ENCODE results near the gene GRIK4.

The GRIK4 gene

DNA sequence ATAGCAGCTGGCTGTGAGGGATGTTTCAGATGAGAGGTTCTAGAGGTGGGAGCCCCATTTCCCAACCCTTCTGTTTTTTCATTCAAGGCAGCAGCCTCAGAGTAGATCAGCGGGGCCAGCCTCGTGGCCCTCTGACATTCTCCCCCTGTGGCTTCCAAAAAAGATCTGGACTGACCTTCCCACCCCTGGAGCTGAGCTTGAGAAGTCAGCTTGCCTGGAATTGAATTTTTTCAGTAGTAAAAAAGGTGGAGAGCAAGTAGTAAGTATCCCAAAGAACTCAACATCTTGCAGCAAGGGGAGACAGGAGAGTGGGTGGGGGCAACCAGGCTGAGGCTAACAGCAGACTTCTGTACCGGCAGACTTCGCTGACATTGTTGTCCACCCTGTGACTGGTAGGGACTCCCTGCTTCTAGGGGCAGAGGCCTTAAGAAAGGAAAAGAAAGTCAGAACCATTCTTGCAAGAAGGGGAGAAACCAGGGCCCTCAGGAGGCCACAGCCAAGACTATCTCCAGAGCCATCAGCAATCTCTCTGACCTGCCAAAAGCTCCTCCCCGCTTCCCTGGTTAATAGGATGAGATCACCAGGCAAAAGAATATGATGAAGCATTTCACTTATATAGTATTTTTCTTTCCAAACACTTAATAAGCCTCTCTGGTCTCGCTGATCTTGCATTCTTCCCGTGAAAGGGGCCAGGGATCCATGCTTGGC is 2.0 kb upstream of the GRIK4 start:
- DNase-seq = no peak

DNA sequence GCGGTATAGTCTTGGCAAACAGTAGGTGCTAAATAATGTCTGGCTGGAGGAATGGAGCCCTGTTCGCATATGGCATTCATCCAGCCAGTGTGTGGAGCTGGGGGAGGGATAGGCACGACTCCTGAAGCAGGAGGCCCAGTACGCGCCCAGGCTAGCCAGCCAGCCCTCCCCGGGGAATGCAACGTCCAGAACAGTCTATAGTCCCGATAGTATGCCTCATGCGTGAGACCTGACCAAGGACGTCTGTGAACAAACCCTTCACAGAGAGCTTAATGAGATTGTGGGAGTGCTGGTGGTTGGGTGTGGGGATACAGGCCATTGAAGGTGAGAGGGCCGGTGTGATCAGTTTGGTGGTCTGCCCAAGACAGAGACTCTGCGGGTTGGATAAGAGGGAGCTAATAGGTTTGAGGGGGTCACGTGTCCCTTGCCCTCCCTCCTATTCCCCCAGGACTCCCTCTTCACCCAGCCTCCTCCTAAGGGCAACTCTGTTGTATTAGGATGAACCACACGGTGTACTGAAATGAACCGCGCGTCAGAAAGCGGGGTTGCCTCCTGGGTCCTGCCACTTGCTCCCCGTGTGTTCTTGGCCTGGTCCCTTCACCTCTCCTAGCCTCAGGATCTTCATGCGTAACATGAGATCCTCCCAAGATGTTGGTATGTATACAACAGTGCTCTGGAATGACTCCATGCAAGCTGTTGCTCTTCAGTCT is 987 bp upstream of the GRIK4 start:
- no peak for DNase-seq

DNA sequence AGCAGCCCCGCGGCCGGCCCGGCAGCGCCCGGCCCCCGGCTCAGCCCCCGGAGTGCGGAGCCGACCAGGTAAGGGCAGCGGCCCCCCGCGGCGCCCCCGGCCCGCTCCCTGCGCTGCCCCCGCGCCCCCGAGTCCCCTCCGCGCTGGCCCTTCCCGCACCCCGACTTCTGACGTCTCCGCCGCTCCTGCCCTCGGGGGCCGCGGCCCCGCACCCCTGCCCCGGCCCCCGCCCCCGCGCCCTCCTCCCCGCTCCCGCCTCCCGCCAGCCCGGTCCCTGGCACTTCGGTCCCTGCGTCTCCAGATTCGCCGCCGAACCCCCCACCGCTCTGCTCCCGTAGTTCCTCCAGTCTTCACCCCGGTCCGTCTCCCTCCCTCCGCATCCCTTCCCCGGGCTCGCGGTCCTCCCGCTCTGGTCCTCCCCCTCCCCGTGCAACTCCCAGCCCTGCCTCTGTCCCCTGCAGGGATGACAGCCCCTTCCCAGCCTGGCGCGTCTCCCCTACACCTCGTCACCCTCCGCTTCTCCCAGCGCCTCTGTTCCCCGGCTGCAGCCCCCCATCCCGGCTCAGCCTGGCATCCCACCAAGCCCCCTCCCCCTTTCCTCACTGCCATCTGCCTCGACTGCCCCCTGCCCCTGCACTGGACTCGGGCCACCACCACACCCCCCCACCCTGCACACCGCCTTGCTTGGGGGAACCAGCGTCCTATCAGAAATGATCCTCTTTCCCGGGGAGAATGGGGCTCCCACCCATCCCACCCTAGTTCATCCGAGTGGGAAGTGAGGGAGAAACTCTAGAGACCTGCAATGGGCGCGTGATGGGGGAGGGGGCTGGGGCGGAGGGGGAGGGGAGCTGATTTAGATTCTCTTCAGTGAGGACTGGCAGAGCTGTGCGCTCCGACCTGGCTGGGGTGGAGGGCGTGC is 531 bp downstream of the GRIK4 start:
- DNase-seq = no peak

DNA sequence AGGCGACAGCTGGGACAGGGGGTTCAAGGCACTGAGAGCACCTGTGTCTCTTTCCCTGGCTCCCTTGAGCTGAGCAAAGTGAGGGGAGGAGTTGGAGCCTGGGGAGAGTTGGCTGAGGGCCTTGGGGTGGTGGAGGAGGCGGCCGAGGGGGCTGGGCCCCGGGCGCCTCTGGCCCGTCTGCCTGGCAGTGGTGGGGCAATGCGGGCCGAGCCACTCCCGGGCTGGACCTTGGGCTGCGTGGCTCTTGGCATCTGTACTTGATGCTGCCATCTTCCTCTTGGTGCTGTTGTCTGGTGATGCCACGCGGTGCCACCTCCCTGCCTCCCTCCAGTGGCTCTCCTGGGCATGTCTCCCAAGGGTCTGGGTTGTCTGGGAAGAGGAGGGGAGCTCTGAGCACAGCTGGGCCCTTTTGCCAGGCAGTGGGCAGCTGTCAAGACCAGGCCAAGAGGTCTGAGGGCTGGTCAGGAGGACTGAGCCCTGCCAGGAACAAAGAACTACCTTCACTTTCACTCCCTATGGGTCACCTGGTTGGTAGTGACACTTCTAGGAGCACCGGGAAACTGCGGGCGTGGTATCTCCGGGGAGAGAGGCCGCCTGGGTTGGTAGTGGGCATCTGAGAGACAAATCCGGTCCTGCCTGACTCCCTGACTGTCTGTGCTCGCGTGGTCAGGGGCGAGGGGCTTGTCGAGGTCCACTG is 1.3 kb downstream of the GRIK4 start:
- DNase-seq = no peak

DNA sequence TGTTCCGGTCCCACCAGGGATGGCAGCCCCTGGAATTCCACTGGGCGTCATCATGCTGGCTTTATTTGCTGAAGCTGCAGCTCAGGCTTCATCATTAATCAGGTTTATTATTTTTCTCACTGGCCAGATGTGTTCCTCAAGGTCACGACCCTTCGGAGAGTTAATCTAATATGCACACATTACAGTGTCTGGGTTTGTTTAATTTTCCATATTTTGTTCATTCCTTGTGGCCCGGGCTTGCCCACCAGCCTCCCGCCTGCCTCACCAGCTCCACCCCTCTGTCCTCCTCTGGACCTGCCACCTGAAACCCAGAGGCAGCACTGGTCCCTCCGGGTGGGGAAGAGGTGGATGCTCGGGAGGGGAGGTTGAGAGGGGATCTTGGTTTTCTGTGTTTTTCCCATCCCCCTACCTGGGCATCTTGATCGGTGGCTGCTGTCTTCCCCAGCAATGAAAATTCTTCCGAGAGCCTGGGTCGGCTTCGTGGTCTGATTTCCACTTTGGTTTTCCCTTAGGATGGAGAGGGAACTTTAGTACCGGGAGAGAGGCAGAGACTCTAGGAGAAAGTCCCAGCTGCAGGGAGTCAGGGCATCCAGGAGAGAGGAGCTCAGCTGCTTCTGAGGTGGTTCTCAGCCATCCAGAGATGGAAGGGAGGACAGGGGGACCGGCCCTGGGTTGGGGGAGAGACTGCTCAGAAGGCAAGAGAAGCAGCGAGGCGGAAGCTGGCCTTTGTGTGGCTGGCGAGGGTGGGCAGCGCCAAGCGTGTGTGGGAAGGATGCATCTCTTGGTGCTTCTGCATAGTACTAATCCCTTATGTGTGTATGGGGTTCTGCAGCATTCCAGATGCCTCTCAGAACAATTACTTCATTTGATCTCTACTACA is 2.1 kb downstream of the GRIK4 start:
- DNase-seq = no peak

DNA sequence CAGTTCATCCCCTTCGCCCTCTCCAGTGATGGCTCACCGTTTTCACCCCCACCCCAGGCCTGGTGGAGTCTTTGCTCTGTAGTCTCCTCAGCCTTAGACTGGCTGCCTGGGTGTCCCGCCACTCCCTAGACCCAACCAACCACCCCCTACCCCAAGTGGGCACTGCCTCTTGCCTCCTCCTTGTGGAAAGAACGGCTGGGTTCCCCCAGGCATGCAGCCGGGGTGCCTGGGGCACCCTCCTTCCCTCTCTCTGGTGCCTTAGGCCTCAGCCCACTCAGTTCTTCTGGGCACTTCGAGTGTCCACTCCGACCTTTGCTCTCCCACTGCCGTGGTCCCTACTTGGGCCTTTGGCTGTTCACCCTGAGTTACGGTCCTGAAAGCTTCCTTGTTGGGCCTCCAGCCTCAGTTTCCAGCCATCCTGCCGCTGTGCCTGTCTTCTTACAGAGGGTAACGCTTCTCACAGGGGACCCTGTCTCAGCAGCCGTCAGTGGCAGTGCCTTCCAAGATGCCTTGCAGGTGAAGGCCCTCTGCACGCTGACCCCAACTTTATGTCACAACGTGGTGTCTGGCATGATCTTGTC is 3.1 kb downstream of the GRIK4 start:
- no peak for DNase-seq

DNA sequence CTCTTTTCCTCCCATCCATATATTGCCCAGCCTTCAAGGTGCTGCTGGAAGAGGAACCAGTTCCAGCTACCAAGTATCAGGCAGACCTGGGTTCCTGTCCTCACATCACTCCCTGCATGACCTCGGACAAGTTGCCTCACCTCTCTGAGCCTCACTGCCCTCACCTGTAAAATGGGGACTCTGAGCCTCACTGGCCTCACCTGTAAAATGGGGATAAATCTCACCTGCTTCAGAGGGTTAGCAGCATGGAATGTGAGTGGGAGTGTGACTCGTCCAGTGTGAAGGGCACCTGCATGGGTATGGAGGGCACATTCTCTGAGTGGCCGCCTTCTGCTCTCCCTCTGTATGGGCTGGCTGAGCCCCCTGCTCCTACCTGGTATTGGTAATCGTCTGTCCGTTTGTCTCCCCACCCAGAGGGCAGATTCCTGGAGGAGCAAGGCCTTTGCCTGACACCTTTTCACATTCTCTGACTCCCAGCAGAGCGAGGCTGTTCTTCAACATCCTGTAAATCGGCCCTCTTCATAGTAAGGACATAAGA is 3.7 kb downstream of the GRIK4 start:
- no peak for DNase-seq

DNA sequence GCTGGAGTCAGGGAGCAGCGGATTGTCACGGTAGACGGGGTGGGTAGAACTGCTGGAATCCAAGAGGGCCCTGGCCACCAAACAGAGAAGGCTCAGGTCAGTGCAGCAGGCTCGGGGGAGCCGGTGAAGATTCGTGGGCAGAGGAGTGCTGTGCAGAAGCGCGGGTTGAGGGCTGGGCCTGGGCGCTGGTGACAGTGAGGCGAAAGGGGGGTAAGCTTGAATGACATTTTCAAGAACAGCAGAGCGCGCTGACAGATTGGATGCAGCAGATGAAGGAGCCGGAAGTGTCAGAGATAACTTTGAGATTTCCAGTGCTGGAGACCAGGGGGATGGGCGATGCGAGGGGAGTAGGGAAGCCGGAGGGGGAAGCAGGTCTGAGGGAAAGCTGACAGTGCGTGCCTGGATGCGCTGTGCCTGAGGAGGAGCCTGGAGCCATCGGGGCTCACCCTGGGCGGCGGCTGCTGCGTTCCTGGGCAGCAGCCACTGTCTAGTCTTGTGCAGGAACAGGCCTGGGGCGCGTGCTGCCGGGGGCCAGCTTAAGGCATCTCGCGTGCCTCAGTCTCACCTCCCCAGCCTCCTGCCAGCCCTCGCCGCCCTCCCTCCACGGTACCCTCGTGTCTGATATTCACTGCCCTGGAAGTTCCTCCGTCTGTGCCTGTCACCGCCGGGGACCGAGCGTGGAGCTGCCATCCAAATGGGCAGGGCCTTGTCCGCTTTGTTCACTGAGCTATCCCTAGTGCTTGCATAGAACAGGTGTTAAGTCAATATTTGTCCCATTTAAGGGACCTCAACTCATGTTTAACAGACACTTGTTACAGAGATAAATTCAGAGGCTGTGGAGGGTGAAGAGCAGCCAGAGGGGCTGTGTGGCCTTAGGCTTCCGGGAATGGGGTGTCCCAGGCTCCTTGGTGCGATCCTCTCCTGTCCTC is 5.2 kb downstream of the GRIK4 start:
- DNase-seq = no peak

DNA sequence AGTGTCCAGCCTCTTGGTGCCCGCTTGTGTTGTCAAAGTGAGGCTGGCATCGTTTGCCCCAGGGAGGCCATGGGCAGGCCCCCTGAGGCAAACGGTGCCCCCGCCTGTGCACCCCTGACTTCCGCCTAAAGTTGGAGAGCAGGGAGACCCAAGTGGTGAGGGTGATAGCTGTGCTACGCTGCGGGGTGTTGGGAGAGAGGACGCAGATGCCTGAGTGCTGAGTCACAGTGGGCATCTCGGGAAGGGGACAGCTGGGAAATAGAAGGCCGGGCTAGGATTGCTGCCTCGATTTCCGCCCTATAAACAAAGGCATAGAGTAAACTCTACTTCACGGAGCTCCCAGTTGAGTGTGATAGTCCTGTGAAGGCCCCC is 5.8 kb downstream of the GRIK4 start:
- DNase-seq = no peak

DNA sequence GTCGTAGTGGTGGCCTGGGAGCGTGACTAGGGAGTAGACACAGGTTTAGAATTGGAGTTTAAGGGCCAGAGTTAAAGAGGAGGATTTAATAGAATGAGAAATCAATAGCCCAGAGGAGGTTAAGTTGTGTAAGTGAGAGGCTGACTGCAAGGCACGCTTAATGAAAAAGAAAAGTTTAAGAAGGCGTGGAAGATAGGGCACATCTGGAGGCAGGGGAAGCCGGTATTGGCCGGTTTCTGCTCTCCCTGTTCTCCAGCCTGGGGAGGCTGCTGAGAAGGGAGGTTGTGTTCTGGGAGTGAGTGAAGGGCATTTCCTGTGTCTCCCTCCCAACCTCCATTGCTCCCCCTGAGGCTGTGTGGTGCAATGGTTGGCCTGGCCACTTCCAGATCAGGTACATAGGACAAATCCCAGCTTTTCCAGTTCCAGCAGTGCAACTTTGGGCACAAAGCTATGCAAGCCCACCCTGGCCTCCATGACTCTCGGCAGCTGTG is 6.3 kb downstream of the GRIK4 start:
- no peak for DNase-seq

DNA sequence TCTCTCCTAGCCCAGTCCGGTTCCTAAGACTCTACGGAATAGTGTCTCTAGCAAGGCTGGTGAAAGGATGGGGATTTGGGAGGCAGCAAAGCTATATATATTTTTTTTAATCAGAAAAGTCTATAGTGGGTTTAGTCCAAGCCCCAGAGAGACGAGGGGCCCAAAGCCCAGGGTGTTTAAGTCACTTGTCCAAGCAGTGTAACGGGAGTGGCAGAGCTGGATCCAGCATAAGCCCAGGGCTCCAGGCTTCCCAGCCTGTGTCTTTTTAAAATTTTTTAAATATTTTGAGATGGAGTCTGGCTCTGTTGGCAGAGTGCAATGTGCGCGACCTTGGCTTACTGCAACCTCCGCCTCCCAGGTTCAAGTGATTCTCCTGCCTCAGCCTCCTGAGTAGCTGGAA is 6.8 kb downstream of the GRIK4 start:
- DNase-seq = no peak

DNA sequence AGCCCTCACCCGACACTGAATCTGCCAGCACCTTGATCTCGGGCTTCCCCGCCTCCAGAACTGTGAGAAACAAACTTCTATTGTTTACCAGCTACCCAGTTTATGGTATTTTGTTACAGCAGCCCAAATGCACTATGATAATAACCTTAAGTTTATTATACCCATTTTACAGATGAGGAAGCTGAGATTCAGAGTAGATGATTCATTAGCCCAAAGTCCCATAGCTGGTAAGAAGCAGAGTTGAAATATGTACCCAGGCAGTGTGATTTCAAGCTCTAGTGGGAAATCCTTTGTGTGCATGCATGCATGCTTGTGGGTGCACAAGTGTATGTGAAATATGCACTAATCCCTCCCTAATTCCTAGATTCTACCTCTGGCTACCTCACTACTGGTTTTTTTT is 7.9 kb downstream of the GRIK4 start:
- DNase-seq = no peak

DNA sequence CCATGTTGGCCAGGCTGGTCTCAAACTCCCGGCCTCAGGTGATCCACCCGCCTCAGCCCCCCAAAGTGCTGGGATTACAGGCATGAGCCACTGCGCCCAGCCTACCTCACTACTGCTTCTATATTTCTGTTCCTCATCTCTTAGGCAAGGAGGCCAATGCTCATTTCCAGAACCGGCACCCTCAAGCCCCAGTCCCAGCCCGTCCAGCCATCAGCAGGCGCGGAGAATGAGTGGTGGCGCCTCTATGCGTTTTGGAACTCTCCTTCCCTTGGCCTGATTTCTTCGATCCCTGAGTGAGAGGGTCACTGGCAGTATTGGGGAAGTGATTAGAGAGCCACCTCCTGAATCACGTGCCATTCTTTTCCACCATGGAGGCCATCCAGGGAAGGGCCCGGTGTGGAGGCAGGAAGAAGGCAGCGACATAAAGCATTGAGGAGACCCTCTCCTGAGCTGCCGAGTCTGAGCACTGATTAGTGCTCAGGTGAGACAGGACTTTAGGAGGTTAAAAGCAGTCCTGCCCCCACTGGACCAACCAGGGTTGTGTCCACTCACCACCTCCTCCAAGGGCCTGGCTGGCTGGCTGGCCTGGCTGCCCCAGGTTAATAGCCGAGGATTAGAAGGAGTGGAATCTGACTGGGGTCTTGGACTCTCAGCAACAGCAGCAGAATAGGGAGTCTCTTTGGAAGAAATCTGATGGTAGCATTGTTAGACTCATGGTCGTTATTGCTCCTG is 8.7 kb downstream of the GRIK4 start:
- DNase-seq = no peak

DNA sequence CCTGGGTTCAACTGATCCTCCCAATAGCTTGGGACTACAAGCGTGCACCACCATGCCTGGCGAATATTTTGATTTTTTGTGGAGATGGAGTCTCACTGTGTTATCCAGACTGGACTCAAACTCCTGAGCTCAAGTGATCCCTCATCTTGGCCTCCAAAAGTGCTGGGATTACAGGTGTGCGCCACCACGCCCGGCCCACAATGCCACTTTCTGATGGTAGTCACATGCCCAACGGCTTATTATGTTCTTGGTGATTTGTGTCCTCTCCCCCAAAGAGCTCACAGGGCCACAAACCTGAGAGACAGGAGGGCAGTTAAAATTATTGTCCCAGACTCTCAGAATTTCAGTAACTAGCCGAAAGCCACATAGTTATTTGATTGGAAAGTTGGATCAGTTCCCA is 9.6 kb downstream of the GRIK4 start:
- no peak for DNase-seq

DNA sequence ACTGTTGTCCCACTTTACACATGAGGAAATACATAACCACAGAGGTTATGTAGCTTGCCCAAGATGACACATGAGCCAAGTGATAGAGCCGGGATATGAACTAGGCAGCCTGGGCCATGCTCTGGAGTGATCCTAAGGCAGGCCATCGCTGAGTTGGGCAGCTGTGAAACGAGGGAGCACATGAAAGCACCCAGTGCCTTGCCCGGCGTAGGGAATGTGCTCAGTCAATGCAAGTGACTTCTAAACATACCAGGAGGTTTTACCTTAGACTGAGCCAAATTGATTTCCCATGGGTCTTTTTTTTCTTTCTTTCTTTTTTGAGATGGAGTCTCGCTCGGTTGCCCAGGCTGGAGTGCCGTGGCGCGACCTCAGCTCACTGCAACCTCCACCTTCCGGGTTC is 10.5 kb downstream of the GRIK4 start:
- DNase-seq = no peak

DNA sequence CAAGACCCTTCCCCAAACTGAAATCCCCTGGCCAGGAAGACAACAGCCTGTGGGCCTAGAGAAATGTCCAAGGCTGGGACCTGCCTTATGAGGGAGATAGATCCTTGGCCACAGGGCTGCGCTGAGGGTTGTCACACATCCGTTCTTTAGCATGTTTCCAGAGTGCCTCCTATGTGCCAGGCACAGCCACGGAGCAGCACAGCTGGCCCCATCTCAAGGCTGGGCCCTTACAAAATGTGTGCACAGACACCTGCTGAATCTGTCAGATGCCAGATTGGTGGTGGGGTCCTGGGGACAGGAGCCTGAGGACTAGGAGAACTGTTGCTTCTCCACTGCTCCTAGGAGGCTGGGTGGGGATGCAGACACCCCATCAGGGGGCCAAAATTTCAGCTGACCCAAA is 11.2 kb downstream of the GRIK4 start:
- DNase-seq = no peak

DNA sequence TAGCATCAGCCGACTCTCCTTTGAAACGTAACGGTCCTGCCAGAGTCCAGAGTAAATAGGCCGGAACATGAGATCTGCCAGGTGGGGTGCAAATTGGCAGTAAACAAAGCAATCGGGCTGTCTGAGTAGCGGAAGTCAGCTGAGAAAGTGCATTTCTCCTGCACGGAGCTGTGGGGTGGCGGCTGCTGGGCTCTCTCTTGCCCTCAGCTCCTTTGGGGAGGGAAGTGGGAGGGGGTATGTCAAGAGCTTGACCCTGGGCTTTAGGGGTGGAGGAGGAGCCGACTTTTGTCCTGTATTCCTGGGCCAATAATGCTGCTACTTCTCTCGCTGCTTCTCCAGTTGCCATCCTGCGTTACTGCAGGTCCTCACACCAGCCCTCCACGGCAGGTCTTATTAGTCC is 11.6 kb downstream of the GRIK4 start:
- DNase-seq = no peak

DNA sequence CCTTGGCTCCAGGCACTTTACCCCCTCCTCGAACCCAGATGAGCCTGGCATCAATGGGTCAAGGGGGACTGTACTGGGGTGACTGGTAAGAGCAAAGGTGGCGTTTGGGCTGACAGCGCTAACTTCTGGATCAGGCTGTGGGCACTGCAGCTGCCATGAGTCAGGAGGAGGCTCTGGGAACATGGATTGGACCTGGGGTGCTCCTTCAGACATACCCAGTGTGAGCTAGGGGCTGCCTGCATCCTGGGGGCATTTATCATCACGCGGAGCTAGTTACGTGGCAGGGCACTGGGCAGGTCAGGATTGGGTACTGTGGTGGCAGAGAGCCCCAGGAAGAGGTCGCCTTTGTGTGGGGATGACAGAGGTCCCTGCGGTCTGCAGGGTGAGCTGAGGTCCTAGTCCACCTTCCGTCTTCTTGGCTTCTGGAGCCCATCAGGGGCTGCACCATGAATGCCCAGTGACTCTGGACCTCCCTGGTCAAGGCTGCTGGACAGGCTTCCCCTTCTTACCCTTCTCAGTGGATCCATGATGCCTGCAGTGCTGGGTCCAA is 13.1 kb downstream of the GRIK4 start:
- DNase-seq = no peak

Measured in NCI-H1930 (cell line).